Measurements from ENCODE around the gene SUCLA2. TPM values are rescaled to one million over a fixed set of nuclear protein-coding genes. Genes with fewer than 3 reads are reported as not detected.
"Not testable (repeated sequence)": the region's sequence is repeated elsewhere in the genome, so short reads cannot be mapped to it uniquely, and the experiment has no call there.

Gene SUCLA2
- polyA plus RNA-seq, 4 donors: 53.5 to 91.2 (median 58.0) TPM

DNA sequence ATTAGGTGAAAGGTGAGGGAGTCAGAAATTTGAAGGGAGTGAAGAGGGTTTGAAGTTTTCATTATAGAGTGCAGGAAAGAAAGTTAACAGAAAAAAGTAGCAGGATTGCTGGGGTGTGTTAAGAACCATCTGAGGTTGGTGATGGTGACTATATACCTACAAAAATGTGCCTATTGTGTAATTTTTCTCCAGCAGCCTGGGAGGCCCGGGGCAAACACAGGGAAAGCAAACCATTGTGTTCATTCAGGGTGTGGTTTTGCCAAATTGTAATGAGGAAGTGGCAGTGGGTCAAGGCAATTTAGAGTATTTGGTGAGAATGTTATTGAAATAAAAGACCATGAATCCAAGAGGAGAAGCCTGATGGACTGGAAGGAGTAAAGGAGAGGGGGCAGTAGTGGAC, 8.2 kb upstream of the SUCLA2 start:
- FAIRE-seq (no peak), DNase-seq (no peak)
- Histone ChIP-seq H3K27me3 (ENCODE audit: control insufficient read depth in 3 of 3, insufficient read depth in 3 of 3, low read length in 3 of 3) (no peaks in the 10 kb centered on the region), H3K9me3 (ENCODE audit: control insufficient read depth in 2 of 2, insufficient read depth in 1 of 2, low read depth in 1 of 2, low read length in 1 of 2) (no peaks in the 10 kb centered on the region), H3K4me1 (ENCODE audit: control insufficient read depth in 3 of 3, insufficient read depth in 2 of 3, low read depth in 1 of 3, low read length in 2 of 3) (no peaks in the 10 kb centered on the region), H3K27ac (ENCODE audit: low read depth in 1 of 3, low read length in 2 of 3) (no peak overlapping the region), H3K36me3 (ENCODE audit: control insufficient read depth in 3 of 3, insufficient read depth in 2 of 3, low read depth in 1 of 3, low read length in 3 of 3) (peaks cover 0 to 3% (median 0%) of the 10 kb centered on the region in 3 donors), H3K4me3 (ENCODE audit: low read depth in 1 of 3, low read length in 3 of 3) (no peak overlapping the region)
- WGBS, 3 donors: 14 to 62% (median 49%) methylated on average over 1 of the region's 1 CpG

DNA sequence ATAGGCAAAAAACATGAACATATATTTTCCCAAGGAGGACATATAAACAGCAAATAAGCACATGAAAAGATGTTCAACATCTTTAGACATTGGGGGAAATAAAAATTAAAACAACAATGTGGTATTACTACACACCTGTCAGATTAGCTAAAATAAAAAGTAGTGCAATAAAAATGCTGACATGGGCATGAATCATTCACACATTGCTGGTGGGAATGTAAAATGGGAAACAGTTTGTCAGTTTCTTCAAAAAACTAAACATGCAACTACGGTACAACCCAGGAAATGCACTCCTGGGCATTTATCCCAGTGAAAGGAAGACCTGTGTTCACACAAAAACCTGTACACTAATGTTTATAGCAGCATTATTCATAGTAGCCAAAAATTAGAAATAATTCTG, 5.3 kb upstream of the SUCLA2 start:
- H3K9me3 ChIP-seq (ENCODE audit: control insufficient read depth in 2 of 2, insufficient read depth in 1 of 2, low read depth in 1 of 2, low read length in 1 of 2): no peaks in the 10 kb centered on the region
- WGBS, 3 donors: 49 to 74% (median 73%) methylated on average over 1 of the region's 1 CpG
- no peak for FAIRE-seq
- no peak overlapping the region for H3K4me3 ChIP-seq (ENCODE audit: low read depth in 1 of 3, low read length in 3 of 3)
- peaks cover 0 to 3% (median 0%) of the 10 kb centered on the region in 3 donors for H3K36me3 ChIP-seq (ENCODE audit: control insufficient read depth in 3 of 3, insufficient read depth in 2 of 3, low read depth in 1 of 3, low read length in 3 of 3)
- H3K4me1 ChIP-seq (ENCODE audit: control insufficient read depth in 3 of 3, insufficient read depth in 2 of 3, low read depth in 1 of 3, low read length in 2 of 3): no peaks in the 10 kb centered on the region
- H3K27ac ChIP-seq (ENCODE audit: low read depth in 1 of 3, low read length in 2 of 3): no peak overlapping the region
- DNase-seq: no peak
- no peaks in the 10 kb centered on the region for H3K27me3 ChIP-seq (ENCODE audit: control insufficient read depth in 3 of 3, insufficient read depth in 3 of 3, low read length in 3 of 3)

DNA sequence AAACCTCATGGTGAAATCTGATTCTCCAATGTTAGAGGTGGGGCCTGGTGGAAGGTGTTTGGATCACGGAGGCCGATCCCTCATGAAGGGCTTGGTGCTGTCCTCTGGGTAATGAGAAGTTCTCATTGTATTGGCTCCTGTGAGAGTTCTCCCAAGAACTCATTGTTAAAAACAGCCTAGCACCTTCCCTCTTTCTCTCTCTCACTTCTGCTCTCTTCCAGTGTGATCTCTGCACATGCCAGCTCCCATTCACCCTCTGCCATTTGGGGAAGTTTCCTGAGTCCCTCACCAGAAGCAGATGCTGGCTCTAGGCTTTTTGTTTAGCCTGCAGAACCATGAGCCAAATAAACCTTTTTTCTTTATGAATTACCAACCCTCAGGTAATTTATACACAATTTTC, 3.1 kb upstream of the SUCLA2 start:
- FAIRE-seq (no peak), DNase-seq (no peak)
- 89 to 100% (median 90%) methylated on average over 2 of the region's 2 CpGs for WGBS, 3 donors
- Histone ChIP-seq H3K4me1 (ENCODE audit: control insufficient read depth in 3 of 3, insufficient read depth in 2 of 3, low read depth in 1 of 3, low read length in 2 of 3) (peaks cover 0 to 4% (median 0%) of the 10 kb centered on the region in 3 donors), H3K36me3 (ENCODE audit: control insufficient read depth in 3 of 3, insufficient read depth in 2 of 3, low read depth in 1 of 3, low read length in 3 of 3) (no peaks in the 10 kb centered on the region), H3K4me3 (ENCODE audit: low read depth in 1 of 3, low read length in 3 of 3) (no peak overlapping the region), H3K27me3 (ENCODE audit: control insufficient read depth in 3 of 3, insufficient read depth in 3 of 3, low read length in 3 of 3) (no peaks in the 10 kb centered on the region), H3K9me3 (ENCODE audit: control insufficient read depth in 2 of 2, insufficient read depth in 1 of 2, low read depth in 1 of 2, low read length in 1 of 2) (no peaks in the 10 kb centered on the region), H3K27ac (ENCODE audit: low read depth in 1 of 3, low read length in 2 of 3) (no peak overlapping the region)

DNA sequence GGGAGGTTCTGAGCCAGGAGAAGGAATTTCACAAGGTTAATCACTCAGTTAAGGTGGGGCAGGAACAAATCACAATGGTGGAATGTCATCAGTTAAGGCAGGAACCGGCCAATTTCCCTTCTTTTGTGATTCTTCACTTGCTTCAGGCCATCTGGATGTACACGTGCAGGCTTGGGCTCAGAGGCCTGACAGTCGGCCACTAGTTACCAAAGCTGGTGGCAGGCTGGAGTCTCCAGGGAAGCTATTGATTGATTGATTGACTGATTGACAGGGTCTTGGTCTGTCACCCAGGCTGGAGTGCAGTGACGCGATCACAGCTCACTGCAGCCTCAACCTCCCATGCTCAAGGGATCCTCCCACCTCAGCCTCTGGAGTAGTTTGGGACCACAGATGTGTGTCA, 926 bp upstream of the SUCLA2 start:
- H3K27me3 ChIP-seq (ENCODE audit: control insufficient read depth in 3 of 3, insufficient read depth in 3 of 3, low read length in 3 of 3); H3K4me3 ChIP-seq (ENCODE audit: low read depth in 1 of 3, low read length in 3 of 3); H3K4me1 ChIP-seq (ENCODE audit: control insufficient read depth in 3 of 3, insufficient read depth in 2 of 3, low read depth in 1 of 3, low read length in 2 of 3); FAIRE-seq; H3K27ac ChIP-seq (ENCODE audit: low read depth in 1 of 3, low read length in 2 of 3); H3K36me3 ChIP-seq (ENCODE audit: control insufficient read depth in 3 of 3, insufficient read depth in 2 of 3, low read depth in 1 of 3, low read length in 3 of 3); H3K9me3 ChIP-seq (ENCODE audit: control insufficient read depth in 2 of 2, insufficient read depth in 1 of 2, low read depth in 1 of 2, low read length in 1 of 2): not testable (repeated sequence)
- 55 to 70% (median 60%) methylated on average over 5 of the region's 5 CpGs for WGBS, 3 donors
- DNase-seq: peak in 1 of 2 donors; percentile 14

DNA sequence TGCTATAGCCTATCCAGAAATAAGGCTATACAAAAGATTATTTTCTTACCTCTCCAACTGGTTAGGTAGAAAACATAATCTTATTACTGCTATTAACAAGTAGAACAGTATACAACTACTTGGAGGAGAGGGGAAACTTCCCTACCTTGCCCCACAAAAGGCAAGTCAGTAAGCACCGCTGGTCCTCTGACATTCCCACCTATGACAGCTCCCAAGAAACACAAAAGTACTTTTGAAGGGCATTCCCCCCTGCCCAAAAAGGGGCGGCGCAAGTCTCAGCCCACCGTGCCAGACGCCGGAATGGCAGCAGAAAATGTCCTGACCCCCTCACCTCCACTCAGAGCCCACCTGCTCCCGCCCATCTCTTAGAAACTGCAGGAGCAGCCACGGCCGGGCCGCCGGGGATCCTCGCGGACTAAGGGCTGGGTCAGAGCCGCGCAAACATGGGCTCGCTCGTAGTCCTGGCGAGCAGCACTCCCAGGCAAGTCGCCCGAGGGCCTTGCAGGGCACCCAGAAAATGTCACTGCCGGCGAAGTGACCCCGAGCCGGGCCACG, 437 bp downstream of the SUCLA2 start:
- DNase-seq: peak in 1 of 2 donors; percentile 37
- Histone ChIP-seq H3K27ac (ENCODE audit: low read depth in 1 of 3, low read length in 2 of 3) (peak overlapping the region; percentile 25 to 86 (median 74)), H3K36me3 (ENCODE audit: control insufficient read depth in 3 of 3, insufficient read depth in 2 of 3, low read depth in 1 of 3, low read length in 3 of 3) (peaks cover 0 to 6% (median 0%) of the 10 kb centered on the region in 3 donors), H3K9me3 (ENCODE audit: control insufficient read depth in 2 of 2, insufficient read depth in 1 of 2, low read depth in 1 of 2, low read length in 1 of 2) (no peaks in the 10 kb centered on the region), H3K4me3 (ENCODE audit: low read depth in 1 of 3, low read length in 3 of 3) (peak overlapping the region; percentile 63 to 98 (median 97)), H3K27me3 (ENCODE audit: control insufficient read depth in 3 of 3, insufficient read depth in 3 of 3, low read length in 3 of 3) (no peaks in the 10 kb centered on the region), H3K4me1 (ENCODE audit: control insufficient read depth in 3 of 3, insufficient read depth in 2 of 3, low read depth in 1 of 3, low read length in 2 of 3) (peaks cover 0 to 4% (median 2%) of the 10 kb centered on the region in 3 donors)
- FAIRE-seq: no peak
- 0 to 1% (median 0%) methylated on average over 25 of the region's 25 CpGs for WGBS, 3 donors

DNA sequence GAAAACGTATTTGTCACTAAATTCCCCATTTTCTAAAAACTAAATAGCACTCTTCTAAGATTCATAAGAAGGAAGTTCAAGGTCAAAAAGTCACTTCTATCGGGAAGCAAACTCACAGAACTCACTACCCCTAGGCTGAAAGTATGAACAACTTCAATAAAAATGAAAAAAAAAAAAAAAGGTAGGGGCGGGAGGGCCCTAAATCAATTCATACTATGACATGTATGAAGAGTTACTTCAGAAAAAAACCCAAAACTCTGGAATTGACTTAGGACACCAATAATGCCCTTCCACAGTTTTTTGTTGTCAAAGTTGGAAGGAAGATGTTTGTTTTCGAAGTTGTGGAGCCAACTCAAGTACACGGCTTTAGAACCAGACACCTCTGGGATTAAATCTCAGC, 1.1 kb downstream of the SUCLA2 start:
- Histone ChIP-seq H3K4me3 (ENCODE audit: low read depth in 1 of 3, low read length in 3 of 3) (peak overlapping the region in 2 of 3 donors; percentile 63 to 97), H3K9me3 (ENCODE audit: control insufficient read depth in 2 of 2, insufficient read depth in 1 of 2, low read depth in 1 of 2, low read length in 1 of 2) (no peaks in the 10 kb centered on the region), H3K27me3 (ENCODE audit: control insufficient read depth in 3 of 3, insufficient read depth in 3 of 3, low read length in 3 of 3) (no peaks in the 10 kb centered on the region), H3K36me3 (ENCODE audit: control insufficient read depth in 3 of 3, insufficient read depth in 2 of 3, low read depth in 1 of 3, low read length in 3 of 3) (peaks cover 0 to 6% (median 0%) of the 10 kb centered on the region in 3 donors), H3K27ac (ENCODE audit: low read depth in 1 of 3, low read length in 2 of 3) (no peak overlapping the region), H3K4me1 (ENCODE audit: control insufficient read depth in 3 of 3, insufficient read depth in 2 of 3, low read depth in 1 of 3, low read length in 2 of 3) (peaks cover 0 to 4% (median 2%) of the 10 kb centered on the region in 3 donors)
- 20 to 45% (median 28%) methylated on average over 5 of the region's 5 CpGs for WGBS, 3 donors
- FAIRE-seq (no peak), DNase-seq (no peak)

DNA sequence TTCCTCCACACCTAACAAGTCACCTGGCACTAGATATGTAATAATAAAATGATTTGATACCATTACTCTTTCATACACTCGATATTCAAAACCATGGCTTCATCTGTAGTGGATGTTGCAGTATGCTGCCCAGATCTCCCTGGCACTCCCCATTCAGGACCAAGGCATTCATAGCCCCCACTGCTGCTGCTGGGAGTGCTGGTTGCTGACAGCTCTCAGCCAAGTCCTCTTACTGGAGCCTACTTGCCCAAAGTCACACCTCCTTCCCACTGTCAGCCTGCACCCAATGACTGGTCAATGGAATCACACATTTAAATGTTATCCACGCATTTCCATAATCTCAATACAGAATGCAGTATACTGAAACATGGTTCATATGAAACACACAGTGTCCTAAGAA, 3.7 kb downstream of the SUCLA2 start:
- FAIRE-seq (no peak), DNase-seq (no peak)
- WGBS, 3 donors: 92 to 96% (median 95%) methylated on average over 2 of the region's 2 CpGs
- Histone ChIP-seq H3K36me3 (ENCODE audit: control insufficient read depth in 3 of 3, insufficient read depth in 2 of 3, low read depth in 1 of 3, low read length in 3 of 3) (peaks cover 0 to 14% (median 4%) of the 10 kb centered on the region in 3 donors), H3K27ac (ENCODE audit: low read depth in 1 of 3, low read length in 2 of 3) (no peak overlapping the region), H3K4me1 (ENCODE audit: control insufficient read depth in 3 of 3, insufficient read depth in 2 of 3, low read depth in 1 of 3, low read length in 2 of 3) (peaks cover 0 to 4% (median 2%) of the 10 kb centered on the region in 3 donors), H3K4me3 (ENCODE audit: low read depth in 1 of 3, low read length in 3 of 3) (no peak overlapping the region), H3K27me3 (ENCODE audit: control insufficient read depth in 3 of 3, insufficient read depth in 3 of 3, low read length in 3 of 3) (no peaks in the 10 kb centered on the region), H3K9me3 (ENCODE audit: control insufficient read depth in 2 of 2, insufficient read depth in 1 of 2, low read depth in 1 of 2, low read length in 1 of 2) (no peaks in the 10 kb centered on the region)

DNA sequence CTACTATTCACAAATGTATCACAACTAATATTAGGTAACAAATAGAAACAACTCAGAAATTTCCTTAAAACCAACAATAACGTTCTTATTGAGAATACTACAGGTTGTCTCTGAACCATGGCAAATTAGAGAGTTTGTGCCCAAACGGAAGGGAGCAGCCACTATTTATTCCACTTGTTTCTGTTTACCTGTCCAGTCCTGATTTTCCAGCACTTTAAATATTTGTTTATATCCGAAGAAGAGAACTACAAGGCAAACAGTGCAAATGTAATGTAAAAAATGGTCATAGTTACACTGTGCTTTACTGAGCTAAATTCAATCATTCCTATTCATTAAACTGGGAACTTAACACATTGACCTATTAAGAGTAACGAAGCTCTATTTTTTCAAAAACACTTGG, 9.2 kb downstream of the SUCLA2 start:
- Histone ChIP-seq H3K27me3 (ENCODE audit: control insufficient read depth in 3 of 3, insufficient read depth in 3 of 3, low read length in 3 of 3) (no peaks in the 10 kb centered on the region), H3K4me3 (ENCODE audit: low read depth in 1 of 3, low read length in 3 of 3) (no peak overlapping the region), H3K4me1 (ENCODE audit: control insufficient read depth in 3 of 3, insufficient read depth in 2 of 3, low read depth in 1 of 3, low read length in 2 of 3) (peaks cover 0 to 8% (median 3%) of the 10 kb centered on the region in 3 donors), H3K36me3 (ENCODE audit: control insufficient read depth in 3 of 3, insufficient read depth in 2 of 3, low read depth in 1 of 3, low read length in 3 of 3) (peaks cover 0 to 15% (median 4%) of the 10 kb centered on the region in 3 donors), H3K27ac (ENCODE audit: low read depth in 1 of 3, low read length in 2 of 3) (no peak overlapping the region), H3K9me3 (ENCODE audit: control insufficient read depth in 2 of 2, insufficient read depth in 1 of 2, low read depth in 1 of 2, low read length in 1 of 2) (no peaks in the 10 kb centered on the region)
- FAIRE-seq (no peak), DNase-seq (no peak)
- WGBS, 3 donors: 90 to 93% (median 92%) methylated on average over 4 of the region's 4 CpGs

Data from small intestine (tissue), 7 donors.